Activated CD8-positive, alpha-beta T cell treated with anti-CD3 and anti-CD28 coated beads, Interleukin-2, amount 10 ng/mL, durations not matched to agents 7 days and 5 days (primary cell): ENCODE data around the gene DBP. TPM values are rescaled to one million over a fixed set of nuclear protein-coding genes. Genes with fewer than 3 reads are reported as not detected.

ENCODE experiments used
- ATAC-seq: fragments of 150-1000 bp; cut with Tn5 transposase; one replicate; pipeline ENCODE4 v1.10.0; 2021; ENCODE audit warnings: moderate library complexity
- CTCF ChIA-PET: fragments of 350-600 bp; sonication (Branson Sonifier 250); formaldehyde crosslinking; loops from one replicate; lab custom pipeline; 2021; ENCODE audit warnings: antibody characterized with exemption; lab: Charles Lee
- POLR2A ChIA-PET: fragments of 350-600 bp; sonication (Branson Sonifier 250); formaldehyde crosslinking; loops from one replicate; lab custom pipeline; 2021; ENCODE audit warnings: antibody characterized with exemption; lab: Charles Lee
- DNase-seq: peaks from one replicate; pipeline ENCODE4 v3.0.0-alpha.2; 2020
- H3K27ac Mint-ChIP-seq: one replicate; pipeline ENCODE4 v1.8.0; 2021; ENCODE audit warnings: mild to moderate bottlenecking, mixed read lengths
- H3K27me3 Mint-ChIP-seq: one replicate; pipeline ENCODE4 v1.8.0; 2021; ENCODE audit warnings: low read depth, mixed read lengths
- H3K36me3 Mint-ChIP-seq: one replicate; pipeline ENCODE4 v1.8.0; 2021; ENCODE audit warnings: low read depth, mixed read lengths
- H3K4me1 Mint-ChIP-seq: one replicate; pipeline ENCODE4 v1.8.0; 2021; ENCODE audit warnings: low read depth, mixed read lengths
- H3K4me3 Mint-ChIP-seq: one replicate; pipeline ENCODE4 v1.8.0; 2021; ENCODE audit warnings: mild to moderate bottlenecking, mixed read lengths
- H3K9me3 Mint-ChIP-seq: one replicate; pipeline ENCODE4 v1.8.0; 2022; ENCODE audit warnings: mixed read lengths; ENCODE audit not compliant: insufficient read depth
- total RNA-seq, 2 experiments: library from RNA; stranded (reverse); gene quantifications; one replicate each; pipeline ENCODE4 v1.2.3, GENCODE V29; 2021

DBP gene
- total RNA-seq, 2 experiments from 2014 or later, result 17.3 to 18.3 TPM

- no peak overlapping the region for H3K27ac Mint-ChIP-seq
- H3K27me3 Mint-ChIP-seq, result no peaks in the 10 kb centered on the region
- H3K9me3 Mint-ChIP-seq, result no peaks in the 10 kb centered on the region
- peaks cover 3% of the 10 kb centered on the region for H3K4me1 Mint-ChIP-seq
- no peak overlapping the region for H3K4me3 Mint-ChIP-seq
- DNase-seq (no peak), ATAC-seq (no peak)
- no peaks in the 10 kb centered on the region for H3K36me3 Mint-ChIP-seq
- CTCF ChIA-PET, result no interaction called here
- POLR2A ChIA-PET, result no interaction called here
Observed at GRCh38 chr19:48603850-48604249, 33.3 kb downstream of the DBP start.

- no peaks in the 10 kb centered on the region for H3K9me3 Mint-ChIP-seq
- H3K4me1 Mint-ChIP-seq, result no peaks in the 10 kb centered on the region
- no peaks in the 10 kb centered on the region for H3K27me3 Mint-ChIP-seq
- H3K27ac Mint-ChIP-seq, result no peak overlapping the region
- no peak for DNase-seq
- ChIA-PET POLR2A (no interaction called here), CTCF (no interaction called here)
- no peak for ATAC-seq
- no peak overlapping the region for H3K4me3 Mint-ChIP-seq
- H3K36me3 Mint-ChIP-seq, result no peaks in the 10 kb centered on the region
Observed at GRCh38 chr19:48603449-48603848, 33.7 kb downstream of the DBP start.

GRCh38 chr19:48603001-48603400 is 34.2 kb downstream of the DBP start:
- Mint-ChIP-seq H3K27ac (no peak overlapping the region), H3K27me3 (no peaks in the 10 kb centered on the region), H3K36me3 (no peaks in the 10 kb centered on the region), H3K4me1 (no peaks in the 10 kb centered on the region), H3K9me3 (no peaks in the 10 kb centered on the region), H3K4me3 (no peak overlapping the region)
- DNase-seq (no peak), ATAC-seq (no peak)
- POLR2A ChIA-PET, result interaction anchor here (1.5 kb wide), 1 partner anchor 16 kb away, joined by 4 read pairs; the partner anchor contains the start of genes RPL18 and SPHK2
- CTCF ChIA-PET, result no interaction called here

- no peak for DNase-seq
- CTCF ChIA-PET, result no interaction called here
- no peak overlapping the region for H3K4me3 Mint-ChIP-seq
- H3K36me3 Mint-ChIP-seq, result no peaks in the 10 kb centered on the region
- H3K9me3 Mint-ChIP-seq, result no peaks in the 10 kb centered on the region
- H3K27ac Mint-ChIP-seq, result no peak overlapping the region
- ATAC-seq, result no peak
- H3K27me3 Mint-ChIP-seq, result no peaks in the 10 kb centered on the region
- H3K4me1 Mint-ChIP-seq, result peaks cover 2% of the 10 kb centered on the region
- POLR2A ChIA-PET, result no interaction called here
Observed at GRCh38 chr19:48600679-48601417, 36.3 kb downstream of the DBP start.

GRCh38 chr19:48598996-48599700 is 38.0 kb downstream of the DBP start:
- ChIA-PET CTCF (interaction anchor here (1.1 kb wide), 1 partner anchor 10 kb away, joined by 4 read pairs; no protein-coding TSS in a partner anchor), POLR2A (no interaction called here)
- no peak overlapping the region for H3K27ac Mint-ChIP-seq
- ATAC-seq, result no peak
- no peaks in the 10 kb centered on the region for H3K36me3 Mint-ChIP-seq
- H3K4me3 Mint-ChIP-seq, result no peak overlapping the region
- H3K9me3 Mint-ChIP-seq, result no peaks in the 10 kb centered on the region
- H3K4me1 Mint-ChIP-seq, result peaks cover 2% of the 10 kb centered on the region
- H3K27me3 Mint-ChIP-seq, result no peaks in the 10 kb centered on the region
- no peak for DNase-seq

DNA sequence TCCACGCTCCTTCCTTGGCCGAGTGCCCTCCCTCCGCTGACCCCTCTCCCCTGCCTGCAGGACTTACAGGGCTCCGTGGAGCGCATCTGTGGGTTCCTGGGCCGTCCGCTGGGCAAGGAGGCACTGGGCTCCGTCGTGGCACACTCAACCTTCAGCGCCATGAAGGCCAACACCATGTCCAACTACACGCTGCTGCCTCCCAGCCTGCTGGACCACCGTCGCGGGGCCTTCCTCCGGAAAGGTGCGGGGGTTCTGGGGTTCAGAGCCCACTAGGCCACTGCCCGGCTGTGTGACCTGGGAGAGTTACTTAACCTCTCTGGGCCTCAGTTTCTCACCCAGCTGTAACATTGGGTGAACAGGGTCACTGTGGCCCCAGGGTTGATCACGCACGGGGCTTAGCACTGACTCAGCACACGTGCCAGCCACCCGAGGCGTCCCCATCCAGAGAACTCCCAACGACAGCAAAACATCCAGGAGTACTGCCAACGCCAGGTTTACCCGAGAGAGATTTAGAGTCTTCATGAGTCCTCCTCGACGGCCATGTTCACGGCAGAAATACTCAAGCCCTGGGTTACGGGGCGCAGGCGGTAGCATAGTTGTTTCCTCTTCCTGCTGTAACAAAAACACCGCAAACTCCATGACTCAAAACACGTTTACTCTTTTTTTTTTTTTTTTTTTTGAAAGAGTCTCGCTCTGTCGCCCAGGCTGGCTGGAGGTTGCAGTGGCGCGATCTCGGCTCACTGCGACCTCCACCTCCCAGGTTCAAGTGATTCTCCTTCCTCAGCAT is 40.3 kb downstream of the DBP start:
- ATAC-seq, result peak; percentile 81
- peak overlapping the region; percentile 84 for H3K27ac Mint-ChIP-seq
- peaks cover 10% of the 10 kb centered on the region for H3K4me1 Mint-ChIP-seq
- no peaks in the 10 kb centered on the region for H3K36me3 Mint-ChIP-seq
- CTCF ChIA-PET, result interaction anchor here (1.3 to 1.6 kb wide), 2 partner anchors 8 to 12 kb away, joined by 4 to 5 read pairs; no protein-coding TSS in a partner anchor
- DNase-seq, result peak; percentile 56
- peak overlapping the region; percentile 67 for H3K4me3 Mint-ChIP-seq
- H3K27me3 Mint-ChIP-seq, result no peaks in the 10 kb centered on the region
- POLR2A ChIA-PET, result no interaction called here
- H3K9me3 Mint-ChIP-seq, result no peaks in the 10 kb centered on the region

GRCh38 chr19:48596237-48596636 is 40.9 kb downstream of the DBP start:
- POLR2A ChIA-PET, result no interaction called here
- H3K27ac Mint-ChIP-seq, result peak overlapping the region; percentile 84

GRCh38 chr19:48595833-48596232 is 41.3 kb downstream of the DBP start:
- ATAC-seq, result no peak
- H3K36me3 Mint-ChIP-seq, result no peaks in the 10 kb centered on the region
- H3K27ac Mint-ChIP-seq, result peak overlapping the region; percentile 84
- DNase-seq, result no peak
- peaks cover 10% of the 10 kb centered on the region for H3K4me1 Mint-ChIP-seq
- H3K4me3 Mint-ChIP-seq, result peak overlapping the region; percentile 67
- POLR2A ChIA-PET, result no interaction called here
- CTCF ChIA-PET, result interaction anchor here (0.7 to 2.9 kb wide), 2 partner anchors 12 to 13 kb away, joined by 3 to 14 read pairs; no protein-coding TSS in a partner anchor
- no peaks in the 10 kb centered on the region for H3K9me3 Mint-ChIP-seq
- no peaks in the 10 kb centered on the region for H3K27me3 Mint-ChIP-seq

More at GRCh38 chr19:48596237-48596636, 40.9 kb downstream of the DBP start:
- no peaks in the 10 kb centered on the region for H3K36me3 Mint-ChIP-seq
- ATAC-seq (no peak), DNase-seq (no peak)
- no peaks in the 10 kb centered on the region for H3K27me3 Mint-ChIP-seq
- H3K4me1 Mint-ChIP-seq, result peaks cover 10% of the 10 kb centered on the region
- no peaks in the 10 kb centered on the region for H3K9me3 Mint-ChIP-seq
- peak overlapping the region; percentile 67 for H3K4me3 Mint-ChIP-seq
- CTCF ChIA-PET, result interaction anchor here (2.9 kb wide), 1 partner anchor 12 kb away, joined by 14 read pairs; no protein-coding TSS in a partner anchor

GRCh38 chr19:48595171-48595570 is 42.0 kb downstream of the DBP start:
- Mint-ChIP-seq H3K9me3 (no peaks in the 10 kb centered on the region), H3K27ac (peak overlapping the region; percentile 64), H3K27me3 (no peaks in the 10 kb centered on the region), H3K4me3 (peak overlapping the region; percentile 27), H3K36me3 (no peaks in the 10 kb centered on the region), H3K4me1 (peaks cover 10% of the 10 kb centered on the region)
- ATAC-seq (no peak), DNase-seq (no peak)
- POLR2A ChIA-PET, result no interaction called here
- CTCF ChIA-PET, result interaction anchor here (0.7 to 2.9 kb wide), 3 partner anchors 11 to 105 kb away, joined by 3 to 14 read pairs (median 5); no protein-coding TSS in a partner anchor

- Mint-ChIP-seq H3K27ac (no peak overlapping the region), H3K36me3 (no peaks in the 10 kb centered on the region), H3K9me3 (no peaks in the 10 kb centered on the region), H3K27me3 (no peaks in the 10 kb centered on the region), H3K4me3 (no peak overlapping the region), H3K4me1 (peaks cover 21% of the 10 kb centered on the region)
- ATAC-seq (no peak), DNase-seq (no peak)
- POLR2A ChIA-PET, result no interaction called here
- CTCF ChIA-PET, result interaction anchor here (0.7 to 9.6 kb wide), 4 partner anchors 17 to 204 kb away, joined by 3 to 166 read pairs (median 18); no protein-coding TSS in a partner anchor
Observed at GRCh38 chr19:48591021-48591420, 46.2 kb downstream of the DBP start.

DNA sequence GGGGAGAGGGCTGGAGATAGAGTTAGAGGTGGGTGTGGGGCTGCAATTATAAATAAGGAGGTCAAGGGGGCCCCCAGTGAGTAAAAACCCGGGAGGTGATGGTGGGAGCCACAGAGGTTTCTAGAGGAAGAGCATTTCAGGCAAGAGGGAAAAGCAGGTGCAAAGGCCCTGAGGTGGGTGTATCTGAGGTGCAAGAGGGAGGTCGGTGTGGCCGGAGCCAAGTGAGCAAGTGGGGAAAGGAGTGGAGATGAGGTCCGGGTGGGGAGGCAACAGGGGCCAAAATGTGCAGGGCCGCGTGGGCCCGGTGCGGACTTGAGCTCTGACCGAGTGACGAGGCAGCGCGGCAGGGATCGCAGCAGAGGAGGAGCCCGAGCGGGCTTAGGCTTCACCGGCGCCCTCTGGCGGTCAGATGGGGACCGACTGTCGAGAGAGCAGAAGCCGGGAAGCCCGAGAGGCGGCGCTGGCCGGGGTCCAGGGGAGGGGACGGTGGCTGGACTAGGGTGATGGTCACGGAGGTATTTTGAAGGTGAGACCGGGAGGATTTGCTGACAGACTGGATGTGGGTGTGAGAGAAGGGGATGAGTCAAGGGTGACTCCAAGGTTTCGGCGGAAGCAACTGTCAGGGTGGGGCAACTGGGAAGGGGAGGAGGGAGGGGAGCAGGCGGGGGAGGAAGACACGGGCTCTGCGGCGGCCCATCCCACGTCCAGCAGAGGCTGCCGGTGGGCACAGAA is 48.3 kb downstream of the DBP start:
- Mint-ChIP-seq H3K27ac (peak overlapping the region; percentile 87), H3K36me3 (no peaks in the 10 kb centered on the region), H3K27me3 (no peaks in the 10 kb centered on the region), H3K4me3 (peak overlapping the region; percentile 77), H3K9me3 (no peaks in the 10 kb centered on the region), H3K4me1 (peaks cover 27% of the 10 kb centered on the region)
- peak; percentile 94 for ATAC-seq
- DNase-seq, result peak; percentile 92
- CTCF ChIA-PET, result interaction anchor here (0.5 to 9.6 kb wide), 25 partner anchors 8 to 275 kb away, joined by 3 to 166 read pairs (median 4); partner anchors contain the start of gene SPACA4
- POLR2A ChIA-PET, result interaction anchor here (0.6 to 0.8 kb wide), 2 partner anchors 20 to 30 kb away, joined by 3 read pairs; partner anchors contain the start of genes RPL18 and SPHK2
